Aorta (tissue), 5 donors: ENCODE results near the gene PTGDS. TPM values are rescaled to one million over a fixed set of nuclear protein-coding genes. Genes with fewer than 3 reads are reported as not detected.
A peak's percentile ranks its signal among the peaks of the same experiment; 100 is the strongest.

Source experiments
- ATAC-seq: fragments of 200-7000 bp; cut with Tn5 transposase; one replicate; pipeline ENCODE4 v1.9.1; 2022; ENCODE audit warnings: moderate library complexity; ENCODE audit not compliant: low FRiP score
- DNase-seq, 2 donors: peaks; one replicate each; pipeline ENCODE4 v3.0.0-alpha.2; 2020
- H3K27ac ChIP-seq, 2 donors: one replicate each; pipeline ENCODE4 v1.5.1; 2013; ENCODE audit warnings: low read length in 2 of 2, mild to moderate bottlenecking in 2 of 2, moderate library complexity in 2 of 2, control low read depth in 1 of 2, inconsistent platforms in 1 of 2, low read depth in 1 of 2
- H3K27me3 ChIP-seq, 2 donors: one replicate each; pipeline ENCODE4 v1.6.1; 2013; ENCODE audit warnings: control low read depth in 1 of 2, low read length in 1 of 2, mild to moderate bottlenecking in 1 of 2, moderate library complexity in 1 of 2; ENCODE audit not compliant: insufficient read depth in 2 of 2, control insufficient read depth in 1 of 2
- H3K36me3 ChIP-seq, 2 donors: one replicate each; pipeline ENCODE4 v1.6.1; 2013; ENCODE audit warnings: control low read depth in 1 of 2, low read length in 1 of 2, mild to moderate bottlenecking in 1 of 2; ENCODE audit not compliant: insufficient read depth in 2 of 2, control insufficient read depth in 1 of 2
- H3K4me1 ChIP-seq, 2 donors: one replicate each; pipeline ENCODE4 v1.6.1; 2013; ENCODE audit warnings: low read length in 2 of 2, control low read depth in 1 of 2, mild to moderate bottlenecking in 1 of 2, moderate library complexity in 1 of 2; ENCODE audit not compliant: insufficient read depth in 2 of 2, control insufficient read depth in 1 of 2
- H3K4me3 ChIP-seq, 2 donors: one replicate each; pipeline ENCODE4 v1.5.1; 2013; ENCODE audit warnings: low read length in 2 of 2, control low read depth in 1 of 2, mild to moderate bottlenecking in 1 of 2
- H3K9me3 ChIP-seq: one replicate; pipeline ENCODE4 v1.6.1; 2013; ENCODE audit warnings: mild to moderate bottlenecking, low read length; ENCODE audit not compliant: control insufficient read depth
- WGBS, 2 donors: extraction: QIAGEN DNeasy Blood & Tissue Kit; methylation state at CpG; one replicate each; pipeline ENCODE4 v1.1.7; 2013; 5-methylcytosine and 5-hydroxymethylcytosine counted together
- intact Hi-C, 2 donors: fragments of 100-400 bp; cut with DNase I; formaldehyde crosslinking; loops; one replicate each; pipeline versions ENCODE4 v1.14.2 to v1.15.0; 2022
- polyA plus RNA-seq, 2 donors: library from polyadenylated mRNA; stranded (reverse); fragments of 200-250 nt; gene quantifications; one replicate each; pipeline ENCODE4 v1.2.3, GENCODE V29; 2013
- total RNA-seq, 2 donors: library from RNA; stranded (reverse); fragmentation: NEBNext Ultra II Directional; extraction: Animal tissue kit (Norgen Biotek cat#: 25700); gene quantifications; one replicate each; pipeline ENCODE4 v1.2.1, GENCODE V29; 2021
- donor health status: healthy with polysubstance abuse.
- donor health status: Bipolar disorder and iron deficiency.
- donor health status: DM: no; HTN: no; CAD: no.
- donor health status: DM: no; HTN: no; CAD: no.
- donor health status: DM: yes; HTN: yes; CAD: no.

Gene PTGDS
- total and polyA plus RNA-seq, 4 donors: 12.2 to 145 (median 71.0) TPM

GRCh38 chr9:136944212-136944518 is 33.1 kb upstream of the PTGDS start:
- intact Hi-C loops: loop anchor here (2.0 to 10.0 kb wide), 5 partner anchors 59 to 159 kb away; partner anchors contain the start of genes TRAF2 (in 2 of the 2), AJM1 (in 1 of the 2), MAMDC4 (in 1 of the 2) and TMEM141 (in 1 of the 2)
- H3K27me3 ChIP-seq: no peaks in the 10 kb centered on the region
- H3K9me3 ChIP-seq: no peaks in the 10 kb centered on the region
- ATAC-seq: peak; percentile 19
- H3K4me3 ChIP-seq: peak overlapping the region; percentile 72 to 76
- peaks cover 0 to 11% of the 10 kb centered on the region in 2 donors for H3K36me3 ChIP-seq
- no peaks in the 10 kb centered on the region for H3K4me1 ChIP-seq
- DNase-seq: peak in 1 of 2 donors; percentile 86
- 0% methylated on average over 40 to 45 of the region's 45 CpGs for WGBS, 2 donors
- H3K27ac ChIP-seq: peak overlapping the region in 1 of 2 donors; percentile 14

DNA sequence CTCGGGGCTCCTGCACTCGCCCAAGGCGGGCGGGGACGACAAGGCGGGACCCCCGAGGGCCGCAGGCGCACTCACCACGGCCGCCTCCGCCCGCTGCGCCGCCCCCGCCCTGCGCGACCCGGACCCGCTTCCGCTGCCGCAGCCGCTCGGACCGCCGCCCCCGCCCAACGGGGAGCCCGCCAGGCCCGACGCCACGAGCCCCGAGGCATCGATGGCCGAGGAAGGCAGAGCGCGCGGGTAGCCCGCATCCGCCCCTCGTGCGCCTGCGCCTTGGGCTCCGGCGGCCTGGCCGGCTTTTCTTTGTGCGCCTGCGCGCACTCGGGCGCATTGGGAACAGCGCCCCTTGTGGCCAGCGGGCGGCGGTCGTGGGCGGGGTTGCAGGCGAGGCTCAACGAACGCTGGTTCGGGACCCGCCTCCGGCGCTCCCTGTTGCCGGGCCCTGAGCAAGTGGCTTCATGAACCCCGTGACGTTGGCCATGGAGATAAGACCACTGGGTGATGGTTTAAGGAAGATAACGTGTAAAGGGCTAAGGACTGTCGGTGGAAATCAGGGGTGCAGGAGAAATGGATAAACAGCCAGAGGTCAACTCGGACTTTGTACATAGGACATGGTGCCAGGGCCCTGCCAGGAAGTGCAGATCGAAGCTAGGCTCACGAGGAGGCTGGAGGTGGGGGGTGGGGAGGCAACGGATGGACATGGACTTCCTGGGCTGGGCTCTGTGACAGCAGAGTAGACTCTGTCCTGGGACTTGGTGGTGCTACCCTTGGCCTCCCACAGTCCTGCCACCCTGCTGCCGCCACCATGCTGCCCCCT is 32.6 kb upstream of the PTGDS start, which contains the start of the genes C8G and FBXW5:
C8G (plus strand) TSS at position 725 of the 814 bp plus-strand sequence; CDS start at position 803, 78 bp downstream.
FBXW5 (minus strand) TSS at position 220 of the 814 bp plus-strand sequence. CDS start 655 bp downstream, outside the sequence.
- Histone ChIP-seq H3K36me3 (peaks cover 0 to 10% of the 10 kb centered on the region in 2 donors), H3K27me3 (no peaks in the 10 kb centered on the region), H3K4me3 (peak within 1 kb of the TSS; percentile 72 to 76), H3K4me1 (no peaks in the 10 kb centered on the region), H3K9me3 (no peaks in the 10 kb centered on the region), H3K27ac (peak within 1 kb of the TSS in 1 of 2 donors; percentile 14)
- peak; percentile 89 for ATAC-seq
- 5 to 7% methylated on average over 58 to 74 of the region's 74 CpGs for WGBS, 2 donors
- DNase-seq: peak; percentile 97 to 98
- intact Hi-C loops: loop anchor here (2.0 to 10.0 kb wide), 7 partner anchors 48 to 160 kb away; partner anchors contain the start of genes TRAF2 (in 2 of the 2), AJM1 (in 1 of the 2), FUT7 (in 1 of the 2) and MAMDC4 (in 1 of the 2)

DNA sequence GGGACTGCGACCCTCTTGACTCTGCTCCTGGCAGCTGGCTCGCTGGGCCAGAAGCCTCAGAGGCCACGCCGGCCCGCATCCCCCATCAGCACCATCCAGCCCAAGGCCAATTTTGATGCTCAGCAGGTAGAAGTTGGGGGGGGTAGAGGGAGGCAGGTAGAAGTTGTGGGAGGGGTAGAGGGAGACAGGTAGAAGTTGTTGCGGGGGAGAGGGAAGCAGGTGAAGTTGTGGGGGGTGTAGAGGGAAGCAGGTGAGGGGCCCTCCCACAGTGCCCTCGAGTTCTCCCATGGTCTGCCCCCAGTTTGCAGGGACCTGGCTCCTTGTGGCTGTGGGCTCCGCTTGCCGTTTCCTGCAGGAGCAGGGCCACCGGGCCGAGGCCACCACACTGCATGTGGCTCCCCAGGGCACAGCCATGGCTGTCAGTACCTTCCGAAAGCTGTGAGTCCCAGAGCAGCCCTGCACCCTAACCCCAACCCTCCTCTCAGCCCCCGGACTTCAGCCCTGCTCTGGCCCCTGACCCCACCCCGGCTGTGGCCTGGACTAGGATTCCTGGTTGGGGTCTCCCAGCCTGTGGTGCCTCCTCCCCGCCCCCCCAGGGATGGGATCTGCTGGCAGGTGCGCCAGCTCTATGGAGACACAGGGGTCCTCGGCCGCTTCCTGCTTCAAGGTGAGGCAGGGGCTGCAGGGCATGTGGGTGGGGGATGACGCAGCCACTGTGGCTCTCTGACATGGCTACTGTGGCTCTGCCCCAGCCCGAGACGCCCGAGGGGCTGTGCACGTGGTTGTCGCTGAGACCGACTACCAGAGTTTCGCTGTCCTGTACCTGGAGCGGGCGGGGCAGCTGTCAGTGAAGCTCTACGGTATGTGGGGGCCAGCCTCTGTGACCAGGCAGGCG is 31.7 kb upstream of the PTGDS start:
- ATAC-seq: no peak
- H3K4me1 ChIP-seq: no peaks in the 10 kb centered on the region
- WGBS, 2 donors: 87 to 90% methylated on average over 30 of the region's 30 CpGs
- peaks cover 0 to 8% of the 10 kb centered on the region in 2 donors for H3K36me3 ChIP-seq
- peak in 1 of 2 donors; percentile 51 for DNase-seq
- no peaks in the 10 kb centered on the region for H3K9me3 ChIP-seq
- intact Hi-C loops: loop anchor here (2.0 to 10.0 kb wide), 5 partner anchors 47 to 161 kb away; partner anchors contain the start of genes TRAF2 (in 2 of the 2), AJM1 (in 1 of the 2), FUT7 (in 1 of the 2) and PAXX (in 1 of the 2)
- H3K27me3 ChIP-seq: no peaks in the 10 kb centered on the region
- H3K4me3 ChIP-seq: no peak overlapping the region
- no peak overlapping the region for H3K27ac ChIP-seq

DNA sequence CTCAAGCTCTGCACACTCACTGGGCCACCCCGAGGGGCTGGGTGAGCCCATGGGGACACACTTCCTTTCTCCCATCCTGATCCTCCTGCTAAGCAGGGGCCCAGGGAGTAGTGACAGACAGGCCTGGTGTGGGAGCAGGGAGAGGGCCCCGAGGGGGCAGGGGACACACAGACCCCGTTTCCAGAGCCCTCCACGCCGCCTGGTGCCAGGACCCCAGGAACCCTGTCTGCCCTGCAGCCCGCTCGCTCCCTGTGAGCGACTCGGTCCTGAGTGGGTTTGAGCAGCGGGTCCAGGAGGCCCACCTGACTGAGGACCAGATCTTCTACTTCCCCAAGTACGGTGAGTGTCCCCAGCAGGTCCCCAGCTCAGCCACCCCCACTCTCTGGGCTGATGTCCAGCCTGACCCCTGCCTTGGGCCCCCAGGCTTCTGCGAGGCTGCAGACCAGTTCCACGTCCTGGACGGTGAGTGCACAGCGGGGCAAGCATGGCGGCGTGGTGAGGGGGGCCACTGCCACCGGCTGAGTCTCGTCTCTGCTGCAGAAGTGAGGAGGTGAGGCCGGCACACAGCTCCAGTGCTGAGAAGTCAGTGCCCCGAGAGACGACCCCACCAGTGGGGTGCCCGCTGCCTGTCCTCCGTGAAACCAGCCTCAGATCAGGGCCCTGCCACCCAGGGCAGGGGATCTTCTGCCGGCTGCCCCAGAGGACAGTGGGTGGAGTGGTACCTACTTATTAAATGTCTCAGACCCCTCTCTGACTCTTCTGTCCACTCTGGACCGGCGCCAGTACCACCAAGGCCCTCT is 30.9 kb upstream of the PTGDS start:
- no peak overlapping the region for H3K4me3 ChIP-seq
- DNase-seq (peak in 1 of 2 donors; percentile 48), ATAC-seq (no peak)
- WGBS, 2 donors: 79 to 80% methylated on average over 27 of the region's 27 CpGs
- H3K36me3 ChIP-seq: peaks cover 0 to 2% of the 10 kb centered on the region in 2 donors
- no peaks in the 10 kb centered on the region for H3K27me3 ChIP-seq
- intact Hi-C loops: loop anchor here (5.0 to 10.0 kb wide), 4 partner anchors 46 to 162 kb away; partner anchors contain the start of genes TRAF2 (in 2 of the 2), FUT7 (in 1 of the 2) and PAXX (in 1 of the 2)
- H3K4me1 ChIP-seq: no peaks in the 10 kb centered on the region
- no peaks in the 10 kb centered on the region for H3K9me3 ChIP-seq
- no peak overlapping the region for H3K27ac ChIP-seq

DNA sequence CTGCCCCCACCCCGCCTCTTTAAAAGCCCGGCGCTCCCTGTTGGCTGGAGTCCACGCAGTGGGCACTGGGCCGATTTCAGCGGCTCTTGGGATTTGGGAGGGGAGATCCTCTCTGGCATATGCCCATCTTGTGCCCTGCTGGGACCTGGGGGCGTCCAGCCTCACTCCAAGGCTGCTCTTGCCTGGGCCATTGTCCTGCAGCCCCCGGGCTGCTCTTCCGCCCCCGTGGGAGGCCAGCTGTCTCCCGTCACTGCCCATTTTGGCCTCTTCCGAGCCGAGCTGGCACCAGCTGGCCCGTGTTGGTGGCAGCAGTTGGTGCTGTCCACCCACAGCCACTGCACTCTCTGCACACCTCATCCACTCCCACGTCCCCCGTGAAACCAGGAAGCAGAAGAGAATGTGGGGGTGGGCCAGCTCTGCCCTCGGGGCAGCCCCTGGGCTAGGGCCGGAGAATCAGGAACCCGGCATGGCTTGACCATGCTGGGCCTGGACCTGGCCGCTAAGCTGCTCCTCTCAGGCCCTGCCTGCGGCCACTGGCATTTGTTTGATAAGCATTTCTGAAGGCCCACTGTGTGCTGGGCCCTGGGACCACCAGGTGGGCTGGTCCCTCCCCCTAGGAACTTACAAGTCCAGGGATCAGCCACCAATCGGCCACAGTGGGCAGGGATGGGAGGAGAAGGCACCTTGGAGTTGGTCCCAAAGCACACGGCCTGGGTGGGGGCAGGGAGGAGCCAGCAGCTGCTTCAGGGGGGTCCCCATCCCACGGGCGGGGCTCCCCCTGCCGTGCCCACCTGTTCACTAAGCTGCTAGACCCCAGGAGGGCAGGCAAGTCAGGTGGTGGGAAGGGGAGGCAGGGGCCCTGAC is 30.0 kb upstream of the PTGDS start:
- Histone ChIP-seq H3K27me3 (no peaks in the 10 kb centered on the region), H3K27ac (no peak overlapping the region), H3K9me3 (no peaks in the 10 kb centered on the region), H3K36me3 (no peaks in the 10 kb centered on the region), H3K4me3 (no peak overlapping the region), H3K4me1 (no peaks in the 10 kb centered on the region)
- 17 to 24% methylated on average over 26 of the region's 26 CpGs for WGBS, 2 donors
- DNase-seq (peak in 1 of 2 donors; percentile 49), ATAC-seq (no peak)
- intact Hi-C loops: loop anchor here (5.0 to 10.0 kb wide), 4 partner anchors 45 to 162 kb away; partner anchors contain the start of genes TRAF2 (in 2 of the 2), FUT7 (in 1 of the 2) and PAXX (in 1 of the 2)

- Histone ChIP-seq H3K27me3 (no peaks in the 10 kb centered on the region), H3K36me3 (no peaks in the 10 kb centered on the region), H3K9me3 (no peaks in the 10 kb centered on the region), H3K4me3 (no peak overlapping the region), H3K4me1 (no peaks in the 10 kb centered on the region), H3K27ac (no peak overlapping the region)
- intact Hi-C loops: loop anchor here (5.0 to 10.0 kb wide), 4 partner anchors 44 to 163 kb away; partner anchors contain the start of genes TRAF2 (in 2 of the 2), FUT7 (in 1 of the 2) and PAXX (in 1 of the 2)
- WGBS, 2 donors: 35 to 42% methylated on average over 15 of the region's 15 CpGs
- DNase-seq: peak in 1 of 2 donors; percentile 72
- ATAC-seq: no peak
These were observed 29.3 kb upstream of the PTGDS start for GRCh38 chr9:136947955-136948510.
